Activated gamma-delta T cell treated with Interleukin-2 at 50 U/mL for 16 hours (primary cell): ENCODE results near the gene EIF3A.

Experiments
- DNase-seq: peaks from one replicate; pipeline ENCODE4 v3.0.0-alpha.2; 2020

Gene EIF3A

GRCh38 chr10:119005362-119006043 is 75.1 kb downstream of the EIF3A start:
- DNase-seq, result no peak

GRCh38 chr10:119003572-119004289 is 76.9 kb downstream of the EIF3A start:
- no peak for DNase-seq

- no peak for DNase-seq
These were observed 78.7 kb downstream of the EIF3A start for GRCh38 chr10:119001717-119002500.

GRCh38 chr10:118998183-118998582 is 82.4 kb downstream of the EIF3A start:
- DNase-seq, result no peak

DNA sequence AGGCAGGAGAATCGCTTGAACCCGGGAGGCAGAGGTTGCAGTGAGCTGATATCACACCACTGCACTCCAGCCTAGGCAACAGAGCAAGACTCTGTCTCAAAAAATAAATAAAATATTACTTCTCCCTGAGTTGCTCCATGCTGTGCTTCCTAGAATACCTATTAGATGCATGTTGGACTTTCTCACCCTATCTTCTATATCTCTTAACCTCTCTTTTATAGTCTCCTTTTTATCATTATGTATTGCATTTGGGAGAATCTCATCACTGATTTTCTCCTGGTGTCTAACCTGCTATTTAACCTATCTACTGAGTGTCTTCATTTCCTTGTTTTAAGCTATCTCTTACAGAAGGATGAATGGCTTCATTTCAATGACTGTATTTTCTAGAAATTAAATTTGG is 83.2 kb downstream of the EIF3A start:
- no peak for DNase-seq

- DNase-seq, result no peak
These were observed 84.9 kb downstream of the EIF3A start for GRCh38 chr10:118995739-118996138.

DNA sequence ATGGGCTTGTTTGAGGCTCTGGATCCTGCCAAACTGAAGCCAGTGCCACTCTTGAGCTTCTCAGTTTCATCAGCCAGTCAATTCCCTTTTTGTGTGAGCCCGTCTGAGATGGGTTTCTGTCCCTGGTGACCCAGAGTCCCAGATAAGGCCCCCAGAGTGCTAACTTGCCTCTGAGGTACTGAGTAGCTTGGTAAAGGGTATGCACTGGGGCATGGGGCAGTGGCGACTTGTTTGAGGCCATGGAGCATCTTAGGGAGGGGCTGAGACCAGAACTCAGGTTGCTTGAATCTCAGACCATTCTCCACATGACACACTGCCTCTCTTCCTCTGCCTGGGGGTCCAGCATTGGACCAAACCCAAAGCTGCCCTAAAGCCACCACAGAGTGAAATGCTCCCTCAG is 86.3 kb downstream of the EIF3A start:
- no peak for DNase-seq

DNA sequence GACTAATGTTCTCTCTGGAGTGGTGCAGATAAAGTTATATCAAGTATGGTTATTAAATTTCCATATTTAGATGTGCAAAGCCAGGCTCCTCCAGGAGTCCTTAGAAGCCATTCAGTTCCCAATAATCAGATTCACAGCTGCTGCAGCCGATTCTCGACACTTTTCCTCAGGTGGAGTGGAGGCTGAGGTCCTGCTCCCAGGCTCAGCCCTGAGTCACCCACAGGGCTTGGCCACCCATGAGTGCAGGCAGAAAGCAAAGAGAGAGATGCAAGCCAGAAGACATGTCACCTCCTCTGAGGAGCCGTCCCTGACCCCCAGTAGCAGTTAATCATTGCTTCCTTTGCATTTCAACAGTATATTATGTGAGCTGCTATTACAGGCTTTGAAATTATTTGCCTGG is 87.4 kb downstream of the EIF3A start:
- DNase-seq, result no peak

- DNase-seq, result no peak
These were observed 88.1 kb downstream of the EIF3A start for GRCh38 chr10:118992496-118992895.

GRCh38 chr10:118990326-118990725 is 90.3 kb downstream of the EIF3A start:
- DNase-seq, result no peak

DNA sequence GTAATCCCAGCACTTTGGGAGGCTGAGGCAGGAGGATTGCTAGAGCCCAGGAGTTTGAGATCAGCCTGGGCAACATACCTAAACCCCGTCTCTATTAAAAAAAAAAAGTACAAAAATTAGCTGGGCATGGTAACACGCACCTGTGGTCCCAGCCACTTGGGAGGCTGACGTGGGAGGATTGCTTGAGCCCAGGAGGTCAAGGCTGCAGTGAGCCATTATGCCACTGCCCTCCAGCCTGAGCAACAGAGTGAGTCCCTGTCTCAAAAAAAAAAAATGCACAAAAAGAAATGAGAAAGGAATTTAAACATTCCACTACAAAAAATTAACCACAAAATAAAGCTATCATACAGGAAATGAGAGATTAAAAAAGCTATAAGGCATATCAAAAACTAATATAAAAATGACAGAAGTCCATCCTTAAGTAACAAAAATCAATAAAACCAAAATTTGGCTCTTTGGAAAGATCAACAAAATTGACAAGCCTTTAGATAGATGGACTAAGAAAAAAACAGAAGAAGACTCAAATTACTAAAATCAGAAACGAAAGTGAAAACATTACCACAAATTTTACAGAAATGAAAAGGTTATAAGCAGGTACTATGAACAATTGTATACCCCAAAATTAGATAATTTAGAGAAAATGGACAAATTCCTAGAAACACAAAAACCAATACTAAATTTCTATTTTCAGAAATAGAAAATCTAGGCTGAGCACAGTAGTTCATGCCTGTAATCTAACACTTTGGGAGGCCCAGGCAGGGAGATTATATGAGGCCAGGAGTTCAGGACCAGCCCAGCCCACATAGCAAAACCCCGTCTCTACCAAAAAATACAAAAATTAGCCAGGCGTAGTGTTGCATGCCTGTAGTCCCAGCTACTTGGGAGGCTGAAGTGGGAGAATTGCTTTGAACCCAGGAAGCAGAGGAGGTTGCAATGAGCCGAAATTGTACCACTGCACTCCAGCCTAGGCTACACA is 93.5 kb downstream of the EIF3A start:
- DNase-seq, result no peak

- no peak for DNase-seq
These were observed 95.0 kb downstream of the EIF3A start for GRCh38 chr10:118985576-118985975.
